OCI-LY7 (cell line): ENCODE measurements around the gene CRYZ. TPM values are rescaled to one million over a fixed set of nuclear protein-coding genes. Genes with fewer than 3 reads are reported as not detected.
"Not testable (repeated sequence)": the region's sequence is repeated elsewhere in the genome, so short reads cannot be mapped to it uniquely, and the experiment has no call there.

ENCODE experiments used
- BruUV-seq: library from RNA; stranded (reverse); fragments of 400-500 nt; replicated peaks from 2 replicates; lab custom pipeline; 2021; lab: Mats Ljungman, UMichigan
- CTCF ChIA-PET: fragments of 300-600 bp; sonication (Branson Sonifier 250); formaldehyde crosslinking; loops from one replicate; lab custom pipeline; 2022; ENCODE audit warnings: antibody characterized with exemption; ENCODE audit not compliant: unreplicated experiment; lab: Charles Lee
- POLR2A ChIA-PET: fragments of 300-600 bp; sonication (Branson Sonifier 250); formaldehyde crosslinking; loops from one replicate; lab custom pipeline; 2022; ENCODE audit warnings: antibody characterized with exemption; lab: Charles Lee
- DNase-seq: peaks from one replicate; pipeline ENCODE4 v3.0.0-alpha.2; 2015; ENCODE audit warnings: low spot score
- H2AFZ ChIP-seq: fragments of 200-600 bp; sonication (generic), shearing (Covaris generic); 2 replicates; pipeline ENCODE4 v1.6.1; 2014; ENCODE audit warnings: mild to moderate bottlenecking, antibody characterized with exemption, low read length, moderate library complexity
- H3K27ac ChIP-seq: fragments of 200-600 bp; sonication (generic); 2 replicates; pipeline ENCODE4 v1.5.1; 2014; ENCODE audit warnings: mixed run types, low read depth, mild to moderate bottlenecking, moderate library complexity, low read length, inconsistent platforms; ENCODE audit not compliant: poor library complexity, severe bottlenecking
- H3K36me3 ChIP-seq: fragments of 200-600 bp; sonication (generic); 2 replicates; pipeline ENCODE4 v1.6.1; 2014; ENCODE audit warnings: mild to moderate bottlenecking, antibody characterized with exemption, low read length, moderate library complexity, mixed read lengths; ENCODE audit not compliant: insufficient read depth
- H3K4me1 ChIP-seq: fragments of 200-600 bp; sonication (generic); 2 replicates; pipeline ENCODE4 v1.5.1; 2014; ENCODE audit warnings: mild to moderate bottlenecking, low read length; ENCODE audit not compliant: insufficient read depth, poor library complexity, severe bottlenecking
- H3K4me2 ChIP-seq: fragments of 200-600 bp; sonication (generic); 2 replicates; pipeline ENCODE4 v1.6.1; 2014; ENCODE audit warnings: mild to moderate bottlenecking, low read length
- H3K4me3 ChIP-seq: fragments of 200-600 bp; sonication (generic); 2 replicates; pipeline ENCODE4 v1.5.1; 2014; ENCODE audit warnings: mild to moderate bottlenecking, low read depth, low read length; ENCODE audit not compliant: poor library complexity, severe bottlenecking
- H3K79me2 ChIP-seq: fragments of 200-600 bp; sonication (generic); 2 replicates; pipeline ENCODE4 v1.6.1; 2016; ENCODE audit warnings: low read depth, mild to moderate bottlenecking, low read length, moderate library complexity, mixed read lengths; ENCODE audit not compliant: insufficient read depth
- H3K9me2 ChIP-seq: fragments of 200-600 bp; sonication (generic); 2 replicates; pipeline ENCODE4 v1.6.1; 2016; ENCODE audit warnings: mild to moderate bottlenecking, low read length, mixed read lengths; ENCODE audit not compliant: insufficient read depth
- H3K9me3 ChIP-seq: fragments of 200-600 bp; sonication (generic); 2 replicates; pipeline ENCODE4 v1.6.1; 2014; ENCODE audit warnings: mild to moderate bottlenecking, mixed run types, low read length, mixed read lengths
- H4K20me1 ChIP-seq: fragments of 200-600 bp; sonication (generic); 2 replicates; pipeline ENCODE4 v1.6.1; 2014; ENCODE audit warnings: mild to moderate bottlenecking, antibody characterized with exemption, low read length, moderate library complexity, mixed read lengths; ENCODE audit not compliant: insufficient read depth
- CTCF ChIP-seq: fragments of 200-600 bp; sonication (generic); conservative IDR thresholded peaks from 2 replicates; pipeline ENCODE4 v1.5.1; 2014; ENCODE audit warnings: mild to moderate bottlenecking, antibody characterized with exemption, low read length, moderate library complexity, mixed read lengths
- EZH2phosphoT487 ChIP-seq: fragments of 200-600 bp; sonication (generic); IDR thresholded peaks from 2 replicates; pipeline ENCODE4 v1.6.1; 2018; ENCODE audit warnings: low read depth, borderline replicate concordance, mild to moderate bottlenecking, mixed run types, antibody characterized with exemption, low read length, moderate library complexity, mixed read lengths
- intact Hi-C: fragments of 100-400 bp; cut with micrococcal nuclease; formaldehyde crosslinking; loops from one replicate; pipeline ENCODE4 v1.10.0; 2022; ENCODE audit not compliant: unreplicated experiment
- total RNA-seq, 2 experiments: library from RNA; depleted of rRNA in 1 of 2; stranded (reverse); fragments of >200 nt in 1 of 2; shearing (Covaris generic) in 1 of 2; gene quantifications; 2 replicates each; pipeline ENCODE4 v1.2.3, GENCODE V29; 2014 to 2022

The CRYZ gene
- total RNA-seq, 2 experiments from 2014 or later: 27.8 to 39.0 TPM

- no peak within 1 kb of the TSS for H3K4me3 ChIP-seq
- TF ChIP-seq CTCF (no peak), EZH2phosphoT487 (no peak)
- no peak for DNase-seq
- no peak within 1 kb of the TSS for H2AFZ ChIP-seq
- H3K4me2 ChIP-seq: no peak within 1 kb of the TSS
- no peak within 1 kb of the TSS for H3K27ac ChIP-seq
- H3K4me1 ChIP-seq: no peaks in the 10 kb centered on the region
- H3K79me2 ChIP-seq: no peaks in the 10 kb centered on the region
- H3K9me2 ChIP-seq: no peaks in the 10 kb centered on the region
- no peaks in the 10 kb centered on the region for H3K36me3 ChIP-seq
- H3K9me3 ChIP-seq: no peaks in the 10 kb centered on the region
- POLR2A ChIA-PET: no interaction called here
- CTCF ChIA-PET: no interaction called here
- no TSS peak for BruUV-seq
- intact Hi-C loops: no loop called here
- no peaks in the 10 kb centered on the region for H4K20me1 ChIP-seq
These were observed 59.3 kb downstream of the CRYZ start, which contains the start of gene ERICH3 for GRCh38 chr1:74673351-74674111. ERICH3 (minus strand) TSS chr1:74673792; CDS start chr1:74673519, 273 bp downstream.

GRCh38 chr1:74670866-74671265, 62.0 kb downstream of the CRYZ start:
- H2AFZ ChIP-seq, H3K27ac ChIP-seq, DNase-seq, H3K4me2 ChIP-seq, H4K20me1 ChIP-seq, intact Hi-C loops, H3K4me3 ChIP-seq, H3K9me2 ChIP-seq, H3K36me3 ChIP-seq, H3K9me3 ChIP-seq, CTCF ChIA-PET, POLR2A ChIA-PET, H3K4me1 ChIP-seq, H3K79me2 ChIP-seq, BruUV-seq: not testable (repeated sequence)

Other genes starting within 250 kb of the CRYZ start
- not detected in 2 replicates for gene LRRC53, start 220.4 kb downstream of the CRYZ start, total RNA-seq (2014; rRNA removed; shearing (Covaris generic))
- gene LRRC53, start 220.4 kb downstream of the CRYZ start, total RNA-seq (2022): not detected in 2 replicates
- gene ERICH3, start 59.3 kb downstream of the CRYZ start, total RNA-seq (2014; rRNA removed; shearing (Covaris generic)): not detected in 2 replicates
- gene ERICH3, start 59.3 kb downstream of the CRYZ start, total RNA-seq (2022): not detected in 2 replicates
- 8.3 and 11.0 TPM in 2 replicates for gene TYW3, start 102 bp upstream of the CRYZ start, total RNA-seq (2014; rRNA removed; shearing (Covaris generic))
- gene TYW3, start 102 bp upstream of the CRYZ start, total RNA-seq (2022): 25.3 and 29.1 TPM in 2 replicates